Body of pancreas (tissue), 4 donors: ENCODE measurements around the gene PCDHGA7. TPM values are rescaled to one million over a fixed set of nuclear protein-coding genes. Genes with fewer than 3 reads are reported as not detected.
"Not testable (repeated sequence)": the region's sequence is repeated elsewhere in the genome, so short reads cannot be mapped to it uniquely, and the experiment has no call there.

Experiments used
- ATAC-seq: fragments of 150-250 bp; one replicate; pipeline ENCODE4 v1.9.1; 2016
- DNase-seq, 4 donors: peaks; one replicate each; pipeline ENCODE4 v3.0.0-alpha.2; 2019
- H3K27ac ChIP-seq, 4 donors: fragments of 200-600 bp; sonication (generic); 1 replicate in 3 of 4; 2 replicates in 1 of 4; pipeline versions ENCODE4 v1.5.1 to v1.6.1; 2016 to 2019; ENCODE audit warnings: mild to moderate bottlenecking in 1 of 4, mixed read lengths in 1 of 4, moderate library complexity in 1 of 4
- H3K27me3 ChIP-seq, 2 donors: fragments of 200-600 bp; sonication (generic); one replicate each; pipeline ENCODE4 v1.6.0; 2016; ENCODE audit warnings: mild to moderate bottlenecking in 1 of 2
- H3K36me3 ChIP-seq, 2 donors: fragments of 200-600 bp; sonication (generic); replicated peaks in 1 of 2; 2 replicates each; pipeline ENCODE4 v1.5.1; 2016; ENCODE audit warnings: low read depth in 2 of 2; ENCODE audit not compliant: insufficient read depth in 1 of 2
- H3K4me1 ChIP-seq: fragments of 200-600 bp; sonication (generic); one replicate; pipeline ENCODE4 v1.6.0; 2016
- H3K4me3 ChIP-seq, 2 donors: fragments of 200-600 bp; sonication (generic); 1 replicate in 1 of 2; 2 replicates in 1 of 2; pipeline ENCODE4 v1.5.1; 2016 to 2019
- H3K9me3 ChIP-seq, 3 donors: fragments of 200-600 bp; sonication (generic); 1 replicate in 2 of 3; 2 replicates in 1 of 3; pipeline ENCODE4 v1.5.1; 2016
- CTCF ChIP-seq, 7 experiments: fragments of 450-650 bp in 4 of 7; fragments of 200-600 bp in 3 of 7; sonication (generic) in 3 of 7; IDR thresholded peaks; one replicate each; pipeline ENCODE4 v1.5.1; 2016 to 2019; ENCODE audit warnings: antibody characterized with exemption in 7 of 7
- POLR2A ChIP-seq, 3 donors: fragments of 450-650 bp; IDR thresholded peaks; one replicate each; pipeline ENCODE4 v1.6.1; 2016; ENCODE audit warnings: antibody characterized with exemption in 3 of 3, mild to moderate bottlenecking in 2 of 3
- WGBS, 2 donors: methylation state at CpG; one replicate each; pipeline ENCODE4 v1.1.5; 2017; 5-methylcytosine and 5-hydroxymethylcytosine counted together
- intact Hi-C: fragments of 100-400 bp; cut with DNase I; formaldehyde crosslinking; loops from one replicate; pipeline ENCODE4 v1.15.1; 2023
- total RNA-seq, 2 donors: library from RNA; depleted of rRNA; stranded (reverse); fragments of >200 nt; gene quantifications; one replicate each; pipeline ENCODE4 v1.1.0, GENCODE V29; 2016

The PCDHGA7 gene
- total RNA-seq, 2 donors from 2014 or later, result 5.2 to 7.6 TPM

- H3K36me3 ChIP-seq, intact Hi-C loops, H3K4me3 ChIP-seq, H3K4me1 ChIP-seq, H3K27me3 ChIP-seq: not testable (repeated sequence)
- DNase-seq (peak; percentile 40 to 63 (median 54)), ATAC-seq (peak; percentile 85)
- TF ChIP-seq POLR2A (IDR thresholded peaks at IDR 0.05), result peak in 1 of 3 donors; percentile 9
- peak; percentile 18 to 60 (median 52) for TF ChIP-seq CTCF (IDR thresholded peaks at IDR 0.05)
- 3 to 4% methylated on average over 19 to 26 of the region's 43 CpGs for WGBS, 2 donors
- peak within 1 kb of the TSS in 1 of 4 donors; percentile 21 for H3K27ac ChIP-seq
- H3K9me3 ChIP-seq, result peaks cover 0 to 63% (median 14%) of the 10 kb centered on the region in 3 donors
These were observed 15.4 kb downstream of the PCDHGA7 start, which contains the start of gene PCDHGB5 for GRCh38 chr5:141397756-141398551. TSS of gene PCDHGB5 (plus strand) at chr5:141397947. CDS start at chr5:141398128, 181 bp downstream.

DNA sequence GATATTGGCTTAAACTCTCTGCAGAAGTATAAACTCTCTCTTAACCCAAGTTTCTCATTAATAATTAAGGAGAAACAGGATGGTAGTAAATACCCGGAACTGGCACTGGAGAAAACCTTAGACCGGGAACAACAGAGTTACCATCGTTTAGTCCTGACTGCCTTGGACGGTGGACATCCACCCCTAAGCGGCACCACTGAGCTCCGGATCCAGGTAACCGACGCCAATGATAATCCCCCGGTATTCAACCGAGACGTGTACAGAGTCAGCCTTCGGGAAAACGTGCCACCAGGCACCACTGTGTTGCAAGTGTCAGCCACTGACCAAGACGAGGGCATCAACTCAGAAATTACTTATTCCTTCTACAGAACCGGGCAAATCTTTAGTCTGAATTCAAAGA is 16.1 kb downstream of the PCDHGA7 start:
- no peak overlapping the region for H3K4me3 ChIP-seq

GRCh38 chr5:141399555-141400258 is 17.2 kb downstream of the PCDHGA7 start:
- Histone ChIP-seq H3K36me3 (no peaks in the 10 kb centered on the region), H3K27ac (no peak overlapping the region), H3K9me3 (peaks cover 0 to 64% (median 10%) of the 10 kb centered on the region in 3 donors), H3K4me3 (no peak overlapping the region), H3K4me1 (no peaks in the 10 kb centered on the region), H3K27me3 (no peaks in the 10 kb centered on the region)
- intact Hi-C loops, result no loop called here
- TF ChIP-seq CTCF (IDR thresholded peaks at IDR 0.05) (no peak), POLR2A (IDR thresholded peaks at IDR 0.05) (no peak)
- ATAC-seq (no peak), DNase-seq (no peak)
- 17 to 25% methylated on average over 11 to 51 of the region's 61 CpGs for WGBS, 2 donors

More for the DNA sequence above, 16.1 kb downstream of the PCDHGA7 start:
- H3K27me3 ChIP-seq, result no peaks in the 10 kb centered on the region
- ATAC-seq, result no peak
- no peak for TF ChIP-seq POLR2A (IDR thresholded peaks at IDR 0.05)
- no peak for TF ChIP-seq CTCF (IDR thresholded peaks at IDR 0.05)
- H3K27ac ChIP-seq, result no peak overlapping the region
- intact Hi-C loops, result no loop called here
- no peak for DNase-seq
- 19 to 30% methylated on average over 15 of the region's 15 CpGs for WGBS, 2 donors
- peaks cover 0 to 63% (median 8%) of the 10 kb centered on the region in 3 donors for H3K9me3 ChIP-seq
- H3K36me3 ChIP-seq, result no peaks in the 10 kb centered on the region
- H3K4me1 ChIP-seq, result no peaks in the 10 kb centered on the region

DNA sequence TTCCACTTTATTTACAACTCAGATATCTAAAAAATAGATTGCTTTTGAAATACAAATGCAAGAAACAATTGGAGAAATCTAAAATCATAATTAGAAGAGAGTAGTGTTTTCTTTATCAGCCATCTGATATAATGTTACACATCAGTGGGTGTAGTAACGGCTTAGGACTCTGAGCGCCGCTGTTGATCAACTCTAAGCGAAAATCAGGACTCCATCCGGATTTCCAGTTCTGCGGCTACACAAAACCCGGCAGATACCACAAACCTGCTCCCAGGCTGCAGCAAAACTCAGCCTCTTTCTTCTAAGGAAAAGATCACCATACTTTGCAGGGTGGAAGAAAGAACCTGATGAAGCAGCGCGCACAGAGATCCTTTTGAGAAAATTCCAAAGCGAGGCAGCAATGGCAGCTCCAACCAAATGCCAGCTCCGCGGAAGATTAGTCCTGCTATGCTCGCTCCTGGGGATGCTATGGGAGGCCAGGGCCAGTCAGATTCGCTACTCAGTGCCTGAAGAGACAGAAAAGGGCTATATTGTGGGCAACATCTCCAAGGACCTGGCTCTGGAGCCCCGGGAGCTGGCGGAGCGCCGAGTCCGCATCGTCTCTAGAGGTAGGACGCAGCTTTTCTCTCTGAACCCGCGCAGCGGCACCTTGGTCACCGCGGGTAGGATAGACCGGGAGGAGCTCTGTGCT is 20.2 kb downstream of the PCDHGA7 start, which contains the start of gene PCDHGA9:
Gene PCDHGA9, plus strand, starts transcription at position 226 of the 691 bp plus-strand sequence. Its CDS starts 175 bp downstream, at position 401.
- DNase-seq, result no peak
- TF ChIP-seq CTCF (IDR thresholded peaks at IDR 0.05) (peak in 3 of 7 experiments; percentile 24 to 32 (median 26)), POLR2A (IDR thresholded peaks at IDR 0.05) (no peak)
- Histone ChIP-seq H3K27ac (no peak within 1 kb of the TSS), H3K4me3 (no peak within 1 kb of the TSS), H3K36me3 (no peaks in the 10 kb centered on the region), H3K9me3 (peaks cover 0 to 65% (median 10%) of the 10 kb centered on the region in 3 donors), H3K4me1 (no peaks in the 10 kb centered on the region), H3K27me3 (no peaks in the 10 kb centered on the region)
- ATAC-seq, result no peak
- 21 to 22% methylated on average over 25 to 27 of the region's 27 CpGs for WGBS, 2 donors
- intact Hi-C loops, result no loop called here
